GM12892 (cell line): ENCODE data around the gene CTNND2.

ENCODE experiments used
- POLR2A ChIP-seq: IDR thresholded peaks from 2 replicates; pipeline ENCODE4 v1.6.1; 2011; ENCODE audit warnings: low read depth, low read length, control low read depth
- POLR2AphosphoS5 ChIP-seq: IDR thresholded peaks from 2 replicates; pipeline ENCODE4 v1.6.1; 2011; ENCODE audit warnings: low read depth, low read length, control low read depth
- TAF1 ChIP-seq: IDR thresholded peaks from 2 replicates; pipeline ENCODE4 v1.6.1; 2011; ENCODE audit warnings: low read depth, mild to moderate bottlenecking, control low read depth, low read length, borderline replicate concordance

GRCh38 chr5:11222169-11222568 lies 682.1 kb downstream of the CTNND2 start:
- TF ChIP-seq POLR2AphosphoS5 (no peak), POLR2A (no peak), TAF1 (no peak)
